NK-92 (cell line): ENCODE measurements around the gene ZNF385C.

Experiments
- DNase-seq: peaks from one replicate; lab custom pipeline; 2025; ENCODE audit not compliant: unreplicated experiment; lab: John Stamatoyannopoulos, UW

ZNF385C gene

GRCh38 chr17:42107597-42108576 is 9.6 kb upstream of the ZNF385C start:
- DNase-seq: no peak

GRCh38 chr17:42107124-42107523 is 8.9 kb upstream of the ZNF385C start:
- DNase-seq: no peak

- no peak for DNase-seq
Measured at GRCh38 chr17:42106009-42106408, 7.7 kb upstream of the ZNF385C start.

- DNase-seq: no peak
Measured at GRCh38 chr17:42104264-42104663, 6.0 kb upstream of the ZNF385C start.

GRCh38 chr17:42103221-42103954 is 5.1 kb upstream of the ZNF385C start:
- no peak for DNase-seq

GRCh38 chr17:42101513-42102292 is 3.4 kb upstream of the ZNF385C start:
- DNase-seq: no peak

- no peak for DNase-seq
Measured at GRCh38 chr17:42098730-42099399, 592 bp upstream of the ZNF385C start.

- no peak for DNase-seq
Measured at GRCh38 chr17:42096360-42097111, 1.7 kb downstream of the ZNF385C start.

- DNase-seq: no peak
Measured at GRCh38 chr17:42094375-42095069, 3.8 kb downstream of the ZNF385C start.

- DNase-seq: no peak
Measured at GRCh38 chr17:42092939-42093338, 5.3 kb downstream of the ZNF385C start.

- DNase-seq: no peak
Measured at GRCh38 chr17:42090964-42091790, 7.1 kb downstream of the ZNF385C start.

GRCh38 chr17:42088736-42089135 is 9.5 kb downstream of the ZNF385C start:
- DNase-seq: no peak

GRCh38 chr17:42087736-42088705 is 10.3 kb downstream of the ZNF385C start:
- no peak for DNase-seq

- DNase-seq: no peak
Measured at GRCh38 chr17:42087042-42087701, 11.1 kb downstream of the ZNF385C start.

- no peak for DNase-seq
Measured at GRCh38 chr17:42081516-42082129, 16.6 kb downstream of the ZNF385C start.

- no peak for DNase-seq
Measured at GRCh38 chr17:42079541-42079940, 18.7 kb downstream of the ZNF385C start.
